LNCaP clone FGC (cell line): ENCODE data around the gene UBL4B.

Experiments
- DNase-seq: peaks from one replicate; pipeline ENCODE4 v3.0.0-alpha.2; 2011; ENCODE audit warnings: low read depth
- H3K4me3 ChIP-seq: 2 replicates; pipeline ENCODE4 v1.5.1; 2011; ENCODE audit warnings: mild to moderate bottlenecking, low read depth, low read length, control low read depth
- TF ChIP-seq, protein P1 (sequence below): IDR thresholded peaks from 2 replicates; pipeline ENCODE4 v1.5.1; 2012; ENCODE audit warnings: mild to moderate bottlenecking; ENCODE audit not compliant: control insufficient read depth, insufficient read depth; ENCODE audit errors: extremely low read depth

Gene UBL4B

DNA sequence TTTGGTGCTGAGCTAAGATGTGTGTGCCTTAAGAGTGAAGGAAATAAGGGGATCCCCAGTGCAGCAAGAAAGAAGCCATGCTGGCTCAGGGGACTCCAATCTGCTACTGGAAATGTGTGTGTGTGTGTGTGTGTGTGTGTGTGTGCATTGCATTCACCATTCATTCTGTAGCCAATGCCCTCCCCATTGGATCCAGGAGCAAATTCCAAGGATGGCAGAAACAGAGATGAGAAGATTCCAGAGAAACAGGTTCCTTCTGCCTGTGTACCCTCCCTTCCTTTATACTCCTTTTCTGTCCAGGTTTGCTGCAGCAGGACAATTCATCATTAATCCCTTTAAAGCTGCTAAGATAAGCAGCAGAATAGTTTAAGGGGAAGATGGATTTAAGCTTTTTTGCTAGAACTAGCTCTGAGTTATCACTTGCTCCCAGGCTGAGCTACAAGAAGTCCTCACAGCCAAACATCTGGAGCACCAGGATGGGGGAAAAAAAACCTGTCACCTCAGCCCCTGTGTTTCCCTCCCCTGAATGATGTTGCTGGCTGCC is 41.2 kb downstream of the UBL4B start:
- TF ChIP-seq, protein P1, sequence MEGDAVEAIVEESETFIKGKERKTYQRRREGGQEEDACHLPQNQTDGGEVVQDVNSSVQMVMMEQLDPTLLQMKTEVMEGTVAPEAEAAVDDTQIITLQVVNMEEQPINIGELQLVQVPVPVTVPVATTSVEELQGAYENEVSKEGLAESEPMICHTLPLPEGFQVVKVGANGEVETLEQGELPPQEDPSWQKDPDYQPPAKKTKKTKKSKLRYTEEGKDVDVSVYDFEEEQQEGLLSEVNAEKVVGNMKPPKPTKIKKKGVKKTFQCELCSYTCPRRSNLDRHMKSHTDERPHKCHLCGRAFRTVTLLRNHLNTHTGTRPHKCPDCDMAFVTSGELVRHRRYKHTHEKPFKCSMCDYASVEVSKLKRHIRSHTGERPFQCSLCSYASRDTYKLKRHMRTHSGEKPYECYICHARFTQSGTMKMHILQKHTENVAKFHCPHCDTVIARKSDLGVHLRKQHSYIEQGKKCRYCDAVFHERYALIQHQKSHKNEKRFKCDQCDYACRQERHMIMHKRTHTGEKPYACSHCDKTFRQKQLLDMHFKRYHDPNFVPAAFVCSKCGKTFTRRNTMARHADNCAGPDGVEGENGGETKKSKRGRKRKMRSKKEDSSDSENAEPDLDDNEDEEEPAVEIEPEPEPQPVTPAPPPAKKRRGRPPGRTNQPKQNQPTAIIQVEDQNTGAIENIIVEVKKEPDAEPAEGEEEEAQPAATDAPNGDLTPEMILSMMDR, result no peak

DNA sequence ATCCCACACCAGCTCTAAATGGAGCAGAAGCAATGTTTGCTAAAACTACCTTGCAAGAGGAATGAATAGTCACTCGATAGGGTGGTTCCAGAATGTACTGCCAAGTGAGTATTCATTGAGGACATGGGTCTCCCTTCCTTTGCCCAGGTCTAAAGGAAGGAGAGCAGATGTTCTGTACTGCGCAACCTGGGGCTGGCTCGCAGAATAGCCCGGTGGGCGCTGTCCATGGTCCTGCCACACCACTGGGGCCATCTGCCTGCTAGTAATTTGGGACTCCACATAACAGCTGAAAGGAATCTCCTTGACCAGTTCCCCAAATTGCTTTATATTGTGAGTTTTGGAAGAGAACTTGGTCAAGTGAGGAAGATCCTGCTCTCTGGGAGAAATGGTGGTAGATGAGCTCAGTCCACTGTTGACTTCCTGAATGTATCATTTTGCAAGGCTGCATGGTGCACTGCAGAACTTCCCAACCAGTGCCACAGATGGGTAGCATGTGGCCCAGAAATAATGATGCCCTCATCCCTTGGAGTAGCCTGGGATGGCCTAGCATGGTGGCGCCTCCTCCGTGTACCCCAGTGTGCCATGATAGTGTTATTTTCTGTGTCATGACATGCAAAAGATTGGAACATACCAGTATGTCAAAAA is 43.8 kb downstream of the UBL4B start:
- DNase-seq, result no peak
- H3K4me3 ChIP-seq, result no peak overlapping the region
- TF ChIP-seq, protein P1, result no peak

More for the DNA sequence above, 41.2 kb downstream of the UBL4B start:
- no peak overlapping the region for H3K4me3 ChIP-seq
- DNase-seq, result no peak

DNA sequence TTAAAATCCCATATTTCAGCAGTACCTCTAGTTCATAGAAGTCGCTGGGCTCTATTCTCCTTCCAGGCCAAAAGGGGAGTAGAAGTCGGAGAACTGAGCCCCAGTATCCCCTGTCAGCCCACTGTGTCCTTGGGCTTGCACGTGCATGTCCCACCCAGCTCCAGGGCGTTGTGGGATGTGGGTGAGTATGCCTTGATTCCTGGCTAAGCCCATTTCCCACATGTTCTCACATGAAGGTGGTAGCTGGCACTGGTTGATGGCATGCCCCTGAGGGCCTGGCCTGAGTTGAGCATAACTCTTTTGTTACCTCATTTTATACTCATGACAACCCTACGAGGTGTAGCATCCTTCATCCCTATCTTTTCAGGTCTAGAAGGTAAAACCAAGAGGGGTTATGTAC is 46.0 kb downstream of the UBL4B start:
- no peak overlapping the region for H3K4me3 ChIP-seq
- no peak for DNase-seq
- TF ChIP-seq, protein P1, result no peak

DNA sequence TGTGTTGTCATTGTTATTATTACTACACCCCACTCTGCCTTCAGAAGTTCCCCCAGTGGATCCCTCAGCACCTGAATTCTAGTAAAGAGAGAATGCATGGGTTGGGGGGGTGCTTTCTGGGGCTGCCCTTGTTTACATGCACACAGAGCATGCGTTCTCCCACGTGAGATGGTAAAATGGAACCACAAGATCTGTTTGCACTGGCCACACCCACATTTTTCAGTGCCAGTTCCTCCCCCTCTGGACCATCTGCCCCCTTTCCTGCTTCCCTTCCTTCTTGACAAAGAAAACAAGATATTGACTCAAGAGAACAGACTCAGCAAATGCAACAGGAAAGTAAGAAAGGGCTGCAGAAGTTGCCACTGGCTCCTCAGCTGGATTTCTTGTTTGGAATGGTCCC is 46.9 kb downstream of the UBL4B start:
- no peak for DNase-seq
- no peak overlapping the region for H3K4me3 ChIP-seq
- TF ChIP-seq, protein P1, result no peak

DNA sequence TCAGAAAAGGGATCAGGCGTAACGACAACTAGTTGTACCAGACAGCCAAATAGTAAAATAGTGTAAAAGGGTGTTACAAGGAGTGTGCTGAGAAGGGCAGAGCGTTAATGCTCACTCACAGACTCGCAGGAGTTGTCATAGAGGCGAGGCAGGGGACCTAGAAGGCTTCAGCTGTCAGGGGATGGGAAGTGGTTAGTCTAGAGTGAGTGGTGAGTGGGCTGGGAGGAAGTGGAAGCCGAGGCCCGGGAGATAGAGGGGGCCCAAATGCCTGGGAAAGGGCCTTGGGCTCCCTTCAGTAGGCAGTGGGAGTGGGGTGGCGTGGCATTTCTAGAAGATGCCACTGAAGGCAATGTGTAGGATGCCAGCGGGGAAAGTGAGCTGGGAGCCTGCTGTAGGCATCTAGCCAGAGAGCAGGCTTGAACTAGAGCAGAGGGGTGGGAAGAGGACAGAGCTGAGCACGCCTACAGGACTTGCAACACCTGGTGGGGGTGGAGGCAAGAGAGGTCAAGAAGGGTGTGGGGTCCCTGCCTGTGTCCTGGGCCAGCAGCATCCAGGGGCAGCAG is 48.4 kb downstream of the UBL4B start:
- DNase-seq, result no peak

DNA sequence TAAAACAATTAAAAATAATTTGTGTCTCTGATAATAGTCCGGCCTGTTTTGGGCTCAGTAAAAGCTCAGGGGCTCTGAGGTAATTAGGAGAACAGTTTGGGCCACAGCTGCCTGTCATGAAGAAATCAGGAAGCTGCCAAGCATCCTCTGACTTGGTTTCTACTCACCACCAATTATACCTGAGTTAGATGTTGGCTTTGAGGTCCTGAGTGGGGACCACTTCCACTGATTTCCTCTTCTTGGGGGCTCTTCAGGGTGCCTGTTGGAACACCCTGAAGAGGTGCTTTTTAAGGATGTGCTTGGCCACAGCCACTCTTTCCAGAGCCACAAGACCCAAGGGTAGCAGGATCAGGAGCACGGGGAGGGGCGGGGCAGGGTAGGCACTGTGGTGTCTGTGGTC is 48.9 kb downstream of the UBL4B start:
- DNase-seq, result no peak
- TF ChIP-seq, protein P1, result no peak

More for the DNA sequence above, 48.4 kb downstream of the UBL4B start:
- TF ChIP-seq, protein P1, result no peak
- no peak overlapping the region for H3K4me3 ChIP-seq

More for the DNA sequence above, 48.9 kb downstream of the UBL4B start:
- H3K4me3 ChIP-seq, result no peak overlapping the region
